Activated T-cell treated with anti-CD3 and anti-CD28 coated beads for 24 hours (primary cell): Measurements from ENCODE around the gene RPTOR.

Experiments used
- DNase-seq: peaks from one replicate; pipeline ENCODE4 v3.0.0-alpha.2; 2020; ENCODE audit warnings: low read depth

The RPTOR gene

DNA sequence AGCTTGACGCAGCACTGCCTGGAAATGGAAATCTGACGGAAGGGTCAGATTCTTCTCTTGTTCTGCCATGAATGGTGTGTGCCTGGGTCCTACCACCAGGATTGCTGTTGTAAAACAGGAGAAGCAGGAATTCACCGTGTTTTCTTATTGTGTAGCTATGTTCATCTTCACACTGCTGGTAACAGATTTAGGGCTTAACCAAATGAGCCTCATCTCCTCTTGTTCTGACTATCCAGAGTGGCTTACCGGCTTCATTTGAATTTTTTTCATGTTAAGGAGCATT is 349.7 kb downstream of the RPTOR start:
- DNase-seq, result no peak

GRCh38 chr17:80894726-80895125 is 350.1 kb downstream of the RPTOR start:
- no peak for DNase-seq

GRCh38 chr17:80895366-80895765 is 350.7 kb downstream of the RPTOR start:
- no peak for DNase-seq

- DNase-seq, result no peak
Measured at GRCh38 chr17:80898716-80899115, 354.1 kb downstream of the RPTOR start.

DNA sequence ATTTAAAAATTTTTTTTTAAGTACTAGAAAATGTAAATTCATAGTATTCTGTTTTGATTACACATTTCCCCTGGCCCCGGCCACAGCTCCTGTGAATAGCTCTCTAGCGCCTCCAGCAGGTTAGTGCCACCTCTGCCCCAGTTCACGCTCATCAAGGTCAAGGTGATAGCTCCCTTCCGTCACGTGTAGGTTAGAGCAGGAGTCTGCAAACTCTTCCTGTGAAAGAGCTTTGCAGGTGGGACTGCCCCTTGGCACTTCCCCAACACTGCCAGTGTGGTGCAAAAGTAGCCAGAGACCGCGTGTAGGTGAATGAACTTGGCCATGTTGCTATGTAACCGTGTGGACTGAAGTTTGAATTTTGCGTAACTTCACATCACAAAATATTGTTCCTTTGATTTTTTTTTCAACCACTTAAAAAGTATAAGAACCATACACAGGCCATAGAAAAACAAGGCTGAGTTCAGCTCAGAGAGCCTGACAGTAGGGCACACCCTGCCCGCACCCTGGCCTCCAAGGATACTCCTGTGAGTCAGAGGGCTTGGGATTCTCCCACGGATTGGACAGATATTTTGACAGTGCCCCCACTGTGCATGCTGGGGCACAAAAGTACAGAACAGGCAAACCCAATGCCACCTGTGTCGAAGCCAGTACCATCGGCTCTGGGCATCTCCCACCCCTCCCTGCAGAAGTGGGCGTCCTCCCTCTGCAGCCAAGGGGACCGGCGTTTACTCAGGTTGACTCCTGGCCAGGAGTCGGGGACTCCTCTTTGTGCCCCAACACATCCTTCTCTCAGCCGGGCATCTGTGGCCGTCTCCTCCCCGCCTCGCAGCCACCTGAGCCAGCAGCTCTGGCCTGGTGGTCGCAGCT is 355.0 kb downstream of the RPTOR start:
- peak; percentile 78 for DNase-seq

DNA sequence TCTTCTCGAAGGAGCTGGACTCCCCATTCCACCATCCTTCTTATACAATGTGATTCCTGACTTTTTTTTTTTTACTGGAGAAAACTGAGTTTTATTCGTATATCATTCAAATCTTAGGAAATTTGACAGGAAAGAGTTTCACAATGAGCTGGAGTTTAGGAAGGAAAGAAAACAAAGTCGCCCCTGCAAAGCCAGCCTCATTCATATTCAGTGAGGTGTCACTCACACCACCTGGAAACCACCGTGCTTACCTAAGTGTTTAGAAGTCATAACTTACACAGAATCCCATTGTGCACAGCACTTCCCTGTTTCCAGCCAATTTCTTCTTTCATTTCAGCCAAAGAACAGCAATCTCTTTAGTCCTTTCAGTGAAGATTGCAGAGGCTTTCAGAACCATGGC is 356.7 kb downstream of the RPTOR start:
- no peak for DNase-seq

- DNase-seq, result no peak
Measured at GRCh38 chr17:80902197-80902962, 357.7 kb downstream of the RPTOR start.

DNA sequence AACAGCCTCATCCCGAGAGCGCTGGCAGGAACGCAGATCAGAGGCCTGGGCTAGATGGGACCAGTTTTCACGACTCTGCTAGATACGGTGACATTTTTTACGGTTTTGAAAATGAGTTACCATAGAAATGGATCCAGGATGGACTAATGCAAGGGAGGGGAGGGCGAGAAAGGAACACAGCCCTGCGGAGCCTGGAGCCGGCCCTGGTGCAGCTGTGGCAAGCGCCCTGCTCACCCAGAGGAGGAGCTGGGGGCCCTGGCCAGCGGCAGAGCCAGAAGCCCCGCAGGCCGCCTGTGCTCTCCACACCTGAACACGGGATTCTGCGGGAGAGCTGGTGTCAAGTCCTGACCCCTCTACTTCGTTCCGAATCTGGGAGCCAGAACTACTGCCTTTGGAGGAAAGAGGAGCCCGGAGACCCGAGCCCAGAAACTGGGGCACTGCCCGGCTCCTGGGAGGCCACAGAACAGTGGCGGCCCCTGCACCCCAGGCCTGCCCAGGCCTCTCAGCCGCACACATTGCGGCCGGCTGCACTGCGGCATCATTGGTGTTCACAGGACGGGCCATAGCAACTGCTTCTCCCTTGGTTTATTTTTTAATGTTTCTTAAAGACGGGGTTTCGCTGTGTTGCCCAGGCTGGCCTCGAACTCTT is 358.4 kb downstream of the RPTOR start:
- no peak for DNase-seq

DNA sequence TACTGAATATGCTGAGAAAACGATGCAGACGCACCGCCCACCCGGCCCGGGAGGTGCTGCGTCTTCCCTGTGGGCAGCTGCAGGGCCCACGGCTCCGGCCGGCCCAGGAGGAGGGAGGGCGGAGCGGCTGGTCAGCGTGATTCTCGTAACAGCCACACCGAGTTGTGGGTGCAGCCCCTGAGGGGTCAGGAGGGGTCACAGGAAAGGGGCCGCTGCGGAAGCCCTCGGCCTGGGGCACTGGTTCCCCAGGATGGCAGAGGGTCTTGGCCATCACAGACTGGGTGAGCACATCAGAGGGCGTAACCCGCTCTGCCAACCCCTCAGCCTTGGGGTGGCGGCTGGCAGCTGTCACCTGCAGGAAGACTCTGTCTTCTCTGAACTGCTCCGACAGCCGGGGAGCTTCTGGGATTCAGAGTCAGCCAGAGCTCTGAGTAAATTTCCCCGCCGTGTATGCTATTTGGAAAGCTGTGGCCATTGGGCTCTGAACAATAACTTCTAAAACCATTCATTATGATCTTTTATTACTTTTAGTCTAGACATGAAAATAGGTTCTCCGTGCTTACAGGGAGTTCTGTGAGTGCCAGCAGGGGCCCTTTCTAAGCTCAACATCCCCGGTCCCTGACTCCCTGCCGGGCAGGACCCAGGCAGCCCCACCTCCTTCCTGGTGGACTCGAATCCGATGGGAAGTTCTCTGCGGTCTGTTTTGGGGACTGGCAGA is 359.6 kb downstream of the RPTOR start:
- no peak for DNase-seq

- DNase-seq, result no peak
Measured at GRCh38 chr17:80905586-80906230, 361.1 kb downstream of the RPTOR start.

DNA sequence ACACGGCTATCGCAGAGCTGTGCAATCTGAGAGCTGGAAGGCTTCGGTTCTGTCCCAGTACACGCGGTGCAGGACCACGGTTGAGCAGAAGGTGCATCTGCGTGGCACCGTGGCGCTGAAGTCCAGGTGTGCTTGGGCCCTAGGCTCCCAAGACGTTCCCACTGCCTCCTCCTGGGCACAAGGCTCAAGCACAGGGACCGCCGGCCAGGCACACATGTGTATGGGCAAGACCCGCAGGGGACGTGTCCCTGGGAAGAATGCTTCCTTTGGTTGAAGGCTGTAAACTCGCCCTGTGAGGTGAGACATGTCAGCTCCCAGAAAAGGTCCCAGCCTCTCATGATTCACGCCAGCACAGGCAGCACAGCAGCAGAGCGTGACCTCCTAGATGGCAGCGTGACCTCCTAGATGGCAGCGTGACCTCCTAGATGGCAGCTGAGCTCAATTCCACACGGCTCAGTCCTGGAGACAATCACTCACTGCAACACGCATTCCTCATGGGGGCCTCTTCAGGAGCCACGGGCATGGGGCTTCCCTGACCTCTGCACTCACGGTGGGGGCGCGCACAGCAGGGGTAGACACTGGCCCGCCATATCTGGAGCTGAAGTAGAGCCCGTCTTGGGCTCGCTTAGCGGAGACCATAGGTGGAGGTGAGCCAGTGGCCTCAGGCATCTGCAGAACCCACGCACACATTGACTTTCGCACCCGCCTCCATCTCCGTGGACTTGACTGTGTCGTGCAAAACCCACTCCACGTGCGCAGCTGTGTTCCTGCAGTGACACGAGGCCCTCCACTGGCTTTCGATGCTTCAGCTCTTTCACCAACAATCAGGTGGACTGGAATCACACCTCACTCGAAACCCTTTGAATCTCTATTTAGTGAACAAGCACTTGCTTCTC is 362.0 kb downstream of the RPTOR start:
- no peak for DNase-seq

GRCh38 chr17:80907281-80907680 is 362.6 kb downstream of the RPTOR start:
- DNase-seq, result no peak

DNA sequence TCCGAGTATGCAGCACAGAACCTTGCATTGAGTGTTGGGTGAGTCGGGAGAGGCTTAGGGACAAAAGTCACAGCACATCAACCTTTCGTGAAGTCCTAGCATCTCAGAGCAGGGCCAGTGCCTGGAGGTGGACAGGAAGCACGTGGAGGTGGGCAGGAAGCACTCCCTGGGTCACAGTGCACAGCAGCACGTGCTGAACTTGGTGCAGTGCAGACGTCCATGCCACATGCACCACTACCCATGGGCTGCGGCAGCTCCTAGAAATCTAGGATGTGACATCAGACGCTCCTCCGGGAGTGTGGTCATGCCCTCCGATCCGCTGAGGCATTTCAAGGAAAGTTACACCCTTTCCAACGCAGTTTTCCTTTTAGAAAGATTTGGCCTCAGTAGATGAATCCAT is 363.6 kb downstream of the RPTOR start:
- DNase-seq, result no peak

GRCh38 chr17:80908776-80909175 is 364.1 kb downstream of the RPTOR start:
- no peak for DNase-seq

- DNase-seq, result no peak
Measured at GRCh38 chr17:80909635-80910034, 365.0 kb downstream of the RPTOR start.

GRCh38 chr17:80910043-80910442 is 365.4 kb downstream of the RPTOR start:
- DNase-seq, result no peak

DNA sequence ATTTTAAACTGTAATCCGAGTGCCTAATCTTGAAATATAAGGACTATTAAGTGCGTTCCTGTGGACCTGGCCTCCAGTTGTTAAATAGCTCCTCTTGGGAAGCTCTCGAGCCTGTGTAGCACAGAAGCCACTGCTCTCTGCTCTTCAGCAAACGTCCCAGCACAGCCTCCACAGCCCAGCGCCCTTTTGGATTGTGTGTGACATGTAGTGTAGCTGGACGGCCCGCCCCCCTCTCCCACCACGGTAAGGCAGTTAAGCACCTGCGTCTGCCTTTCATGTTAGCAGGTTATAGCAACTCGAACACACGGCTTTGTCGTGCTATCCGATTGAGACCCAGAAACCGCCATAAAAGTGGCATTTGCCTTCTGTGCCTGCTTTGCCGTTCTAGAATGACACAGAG is 367.8 kb downstream of the RPTOR start:
- no peak for DNase-seq

DNA sequence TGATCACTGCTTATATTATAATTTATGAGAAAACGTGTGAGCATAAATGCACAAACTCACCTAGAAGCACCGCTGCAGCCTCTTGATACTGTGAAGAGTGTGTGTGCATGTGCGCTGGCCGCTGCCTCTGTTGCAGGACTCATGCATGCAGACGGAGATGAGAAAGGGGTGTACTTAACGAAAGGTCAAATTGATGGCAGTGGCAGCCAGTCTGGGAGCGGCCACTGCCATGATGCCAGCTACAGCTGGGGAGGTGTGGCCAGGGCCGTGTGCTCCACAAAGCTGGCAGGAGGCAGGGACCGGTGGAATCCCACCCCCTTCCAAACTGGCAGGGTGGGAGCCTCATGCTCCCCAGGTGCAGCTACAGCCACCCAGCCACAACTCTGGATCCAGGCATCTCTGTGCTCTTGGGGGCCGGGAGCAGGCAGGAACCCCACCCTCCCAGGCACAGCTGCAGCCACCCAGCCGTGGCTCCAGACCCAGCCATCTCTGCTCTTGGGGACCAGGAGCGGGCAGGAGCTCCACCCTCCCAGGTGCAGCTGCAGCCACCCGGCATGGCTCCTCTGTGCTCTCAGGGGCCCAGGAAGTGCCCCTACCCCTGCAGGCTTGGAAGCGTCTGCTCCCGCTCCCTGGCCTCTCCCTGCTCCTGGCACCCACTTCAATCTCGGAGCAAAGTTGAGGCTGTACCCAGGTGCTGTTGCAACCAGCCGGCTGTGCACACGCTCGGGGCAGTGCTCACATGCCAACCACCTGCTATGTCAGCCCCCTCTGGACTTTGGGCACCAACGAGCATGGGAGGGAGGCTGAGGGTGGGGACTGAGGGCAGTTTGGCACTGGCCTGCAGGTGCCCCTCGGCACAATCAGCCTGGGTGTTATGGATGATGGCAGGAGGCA is 369.5 kb downstream of the RPTOR start:
- no peak for DNase-seq

DNA sequence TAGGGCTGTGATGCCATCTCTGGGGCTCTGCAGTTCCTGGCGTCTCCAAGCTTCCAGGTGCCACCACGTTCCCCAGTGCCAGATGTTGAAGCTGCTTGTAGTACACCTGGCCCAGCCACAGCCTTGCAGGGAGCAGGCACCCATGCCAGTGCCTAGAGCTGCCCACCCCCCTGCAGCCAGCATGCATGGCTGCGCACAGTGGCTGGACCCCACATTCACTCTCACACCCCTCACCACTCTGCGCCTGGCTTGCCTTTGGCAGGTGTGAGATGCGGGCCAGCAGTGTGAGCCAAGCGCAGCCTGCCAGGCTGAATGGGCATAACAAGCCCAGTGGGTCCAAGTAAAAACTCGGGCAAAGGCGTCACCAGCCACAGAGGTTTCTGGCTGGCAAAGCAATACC is 371.6 kb downstream of the RPTOR start:
- no peak for DNase-seq
